Large intestine (tissue), 3 donors: Measurements from ENCODE around the gene AKIRIN2. TPM values are rescaled to one million over a fixed set of nuclear protein-coding genes. Genes with fewer than 3 reads are reported as not detected.
A peak's percentile ranks its signal among the peaks of the same experiment; 100 is the strongest.

ENCODE experiments used
- DNase-seq, 2 donors: peaks; one replicate each; pipeline versions ENCODE4 v3.0.0 to v3.0.0-alpha.2; 2013
- H3K27ac ChIP-seq: one replicate; pipeline ENCODE4 v1.5.1; 2013; ENCODE audit warnings: low read length
- H3K27me3 ChIP-seq: 2 replicates; pipeline ENCODE4 v1.6.1; 2013; ENCODE audit warnings: low read length; ENCODE audit not compliant: control insufficient read depth, insufficient read depth
- H3K36me3 ChIP-seq: 2 replicates; pipeline ENCODE4 v1.6.1; 2013; ENCODE audit warnings: low read length; ENCODE audit not compliant: control insufficient read depth, insufficient read depth
- H3K4me1 ChIP-seq: one replicate; pipeline ENCODE4 v1.6.1; 2013; ENCODE audit warnings: low read length; ENCODE audit not compliant: control insufficient read depth, insufficient read depth
- H3K4me3 ChIP-seq: one replicate; pipeline ENCODE4 v1.5.1; 2013; ENCODE audit warnings: low read length
- H3K9me3 ChIP-seq: one replicate; pipeline ENCODE4 v1.6.1; 2013; ENCODE audit warnings: mild to moderate bottlenecking, low read depth, low read length, moderate library complexity; ENCODE audit not compliant: control insufficient read depth
- WGBS: methylation state at CpG from one replicate; pipeline ENCODE4 v1.1.5; 2013; ENCODE audit warnings: low lambda C conversion rate; ENCODE audit not compliant: insufficient coverage; 5-methylcytosine and 5-hydroxymethylcytosine counted together
- polyA plus RNA-seq: library from polyadenylated mRNA; unstranded; fragments of 120-200 nt; gene quantifications from one replicate; pipeline ENCODE4 v1.2.1, GENCODE V29; 2013

The AKIRIN2 gene
- polyA plus RNA-seq, 1 donor = 60.6 TPM

DNA sequence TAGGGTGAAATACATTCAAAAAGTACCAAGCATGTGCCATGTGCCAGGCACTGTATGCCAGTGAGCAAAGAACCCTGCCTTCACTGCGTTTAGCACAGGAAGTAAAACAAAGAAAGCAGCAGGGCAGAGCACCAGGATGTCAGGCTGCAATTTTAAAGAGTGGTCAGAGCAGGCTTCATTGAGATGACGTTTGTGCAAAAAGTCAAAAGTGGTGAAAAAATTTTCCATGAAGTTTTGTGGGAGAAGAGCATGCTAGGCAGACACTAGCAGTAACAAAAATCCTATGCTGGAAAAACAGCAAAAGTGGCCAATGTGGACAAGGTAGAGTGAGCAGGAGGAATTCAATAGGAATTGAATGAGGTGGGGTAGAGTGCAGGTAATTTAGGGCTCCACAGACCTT is 31.3 kb downstream of the AKIRIN2 start:
- H3K9me3 ChIP-seq = no peaks in the 10 kb centered on the region
- no peak for DNase-seq
- WGBS = 66% methylated on average over 2 of the region's 2 CpGs
- H3K36me3 ChIP-seq = peaks cover 26% of the 10 kb centered on the region
- no peaks in the 10 kb centered on the region for H3K27me3 ChIP-seq
- peaks cover 25% of the 10 kb centered on the region for H3K4me1 ChIP-seq
- H3K4me3 ChIP-seq = no peak overlapping the region
- H3K27ac ChIP-seq = peak overlapping the region; percentile 86

DNA sequence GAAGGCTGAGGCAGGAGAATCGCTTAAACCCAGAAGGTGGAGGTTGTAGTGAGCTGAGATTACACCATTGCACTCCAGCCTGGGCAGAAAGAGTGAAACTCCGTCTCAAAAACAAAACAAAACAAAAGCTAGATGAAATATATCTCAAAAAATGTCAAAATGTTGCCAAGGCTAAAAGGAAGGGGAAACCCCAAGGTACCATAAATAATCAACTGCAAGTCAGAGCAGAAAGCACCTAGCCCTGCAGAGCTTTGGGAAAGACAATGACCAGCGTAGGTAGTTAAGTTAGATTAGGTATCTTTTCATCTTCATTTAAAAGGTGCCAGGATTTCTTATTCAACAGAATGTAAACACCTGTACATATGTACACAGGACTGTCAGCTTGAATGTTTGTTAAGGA is 33.0 kb downstream of the AKIRIN2 start:
- Histone ChIP-seq H3K36me3 (peaks cover 18% of the 10 kb centered on the region), H3K4me3 (no peak overlapping the region), H3K9me3 (no peaks in the 10 kb centered on the region), H3K27me3 (no peaks in the 10 kb centered on the region), H3K4me1 (peaks cover 25% of the 10 kb centered on the region), H3K27ac (no peak overlapping the region)
- no CpG with 5 or more reads among the region's 3 CpGs for WGBS
- no peak for DNase-seq

DNA sequence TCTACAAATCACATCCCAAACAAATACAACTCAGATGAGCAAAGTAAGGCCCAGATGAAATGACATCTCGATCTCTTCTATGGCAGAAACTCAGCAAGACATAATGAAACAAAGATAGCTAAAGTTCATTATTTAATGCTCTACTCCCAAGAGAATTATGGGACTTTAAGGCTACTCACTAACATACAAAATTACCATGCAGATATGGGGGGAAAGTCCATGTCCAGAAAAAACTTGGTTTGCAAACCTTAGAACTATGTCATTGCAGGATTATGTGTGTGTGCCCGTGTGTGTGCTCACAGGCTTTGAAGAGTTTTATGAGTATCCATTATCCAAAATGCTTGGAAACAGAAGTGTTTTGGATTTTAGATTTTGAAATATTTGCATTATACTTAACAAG is 34.0 kb downstream of the AKIRIN2 start:
- Histone ChIP-seq H3K9me3 (no peaks in the 10 kb centered on the region), H3K4me1 (peaks cover 21% of the 10 kb centered on the region), H3K4me3 (no peak overlapping the region), H3K27me3 (no peaks in the 10 kb centered on the region), H3K36me3 (peaks cover 12% of the 10 kb centered on the region), H3K27ac (no peak overlapping the region)
- no CpG with 5 or more reads among the region's 2 CpGs for WGBS
- DNase-seq = peak; percentile 31 to 65

DNA sequence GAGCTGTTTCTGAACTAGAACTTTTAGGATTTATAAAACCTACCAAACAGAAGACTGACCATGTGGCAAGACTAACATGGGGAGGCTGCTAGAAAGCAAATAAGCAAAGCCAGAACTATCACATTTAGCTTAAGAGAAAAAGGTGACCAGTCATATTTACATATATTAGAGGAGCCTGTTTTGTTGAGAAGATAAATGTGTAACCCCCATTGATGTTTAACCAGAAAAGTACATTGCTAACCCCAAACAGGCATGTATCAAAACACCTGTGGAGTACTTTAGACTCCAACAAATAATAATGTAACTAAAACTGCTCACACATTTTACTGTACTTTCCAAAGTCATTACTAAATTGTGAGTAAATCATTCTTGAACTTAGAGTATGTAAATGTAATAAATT is 35.0 kb downstream of the AKIRIN2 start:
- H3K4me3 ChIP-seq = no peak overlapping the region
- H3K27me3 ChIP-seq = no peaks in the 10 kb centered on the region
- H3K36me3 ChIP-seq = peaks cover 12% of the 10 kb centered on the region
- no peak overlapping the region for H3K27ac ChIP-seq
- H3K4me1 ChIP-seq = peaks cover 12% of the 10 kb centered on the region
- no peaks in the 10 kb centered on the region for H3K9me3 ChIP-seq
- no peak for DNase-seq

DNA sequence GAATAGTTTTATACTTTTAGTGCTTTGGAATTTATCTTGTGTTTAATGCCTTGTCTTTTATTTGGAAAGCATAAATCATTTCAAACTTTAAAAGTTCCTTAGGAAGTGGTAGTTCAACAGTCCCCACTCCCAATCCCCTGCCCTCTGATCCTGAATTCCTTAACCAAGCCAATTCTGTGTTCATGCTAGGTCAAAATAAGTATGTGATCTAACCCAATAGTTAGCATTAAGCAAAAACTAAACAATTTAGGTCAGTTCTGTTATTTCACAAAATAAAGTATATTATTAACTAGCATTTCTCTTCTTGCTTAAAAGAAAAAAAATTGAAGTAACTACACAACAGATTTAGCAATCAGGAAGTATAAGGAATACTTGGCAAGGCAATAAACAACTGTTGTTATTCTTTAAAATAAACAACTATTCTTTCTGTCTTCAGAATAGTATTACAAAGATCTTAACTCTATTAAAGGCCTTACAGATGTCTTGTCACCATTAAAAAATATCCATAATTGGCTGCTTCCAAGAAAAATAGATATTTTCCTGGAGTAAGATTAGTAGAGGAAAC is 37.0 kb downstream of the AKIRIN2 start:
- DNase-seq = no peak
- Histone ChIP-seq H3K4me3 (no peak overlapping the region), H3K4me1 (no peaks in the 10 kb centered on the region), H3K36me3 (peaks cover 11% of the 10 kb centered on the region), H3K9me3 (no peaks in the 10 kb centered on the region), H3K27me3 (no peaks in the 10 kb centered on the region), H3K27ac (no peak overlapping the region)

DNA sequence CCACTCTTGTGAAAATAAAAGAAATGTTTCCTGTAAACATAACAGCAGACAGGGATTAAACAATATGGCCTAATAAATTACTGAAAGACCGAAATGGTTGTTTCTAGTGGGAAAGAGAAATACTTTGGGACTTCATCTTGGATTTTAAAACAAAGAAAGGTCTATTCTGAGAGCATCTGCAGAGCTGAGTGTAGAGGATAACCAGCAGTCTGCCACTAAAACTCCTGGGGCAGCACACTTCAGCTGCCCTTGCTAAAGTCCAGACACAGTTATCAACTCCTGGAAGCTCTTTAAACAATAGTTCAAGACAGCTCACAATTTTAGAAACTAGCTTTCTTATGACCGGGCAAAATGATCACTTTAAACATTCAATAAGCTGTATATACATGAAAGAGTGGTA is 38.6 kb downstream of the AKIRIN2 start:
- Histone ChIP-seq H3K9me3 (no peaks in the 10 kb centered on the region), H3K4me1 (no peaks in the 10 kb centered on the region), H3K4me3 (no peak overlapping the region), H3K27me3 (no peaks in the 10 kb centered on the region), H3K36me3 (peaks cover 8% of the 10 kb centered on the region), H3K27ac (peak overlapping the region; percentile 26)
- WGBS = 80% methylated on average over 1 of the region's 2 CpGs
- DNase-seq = peak in 1 of 2 donors; percentile 40

DNA sequence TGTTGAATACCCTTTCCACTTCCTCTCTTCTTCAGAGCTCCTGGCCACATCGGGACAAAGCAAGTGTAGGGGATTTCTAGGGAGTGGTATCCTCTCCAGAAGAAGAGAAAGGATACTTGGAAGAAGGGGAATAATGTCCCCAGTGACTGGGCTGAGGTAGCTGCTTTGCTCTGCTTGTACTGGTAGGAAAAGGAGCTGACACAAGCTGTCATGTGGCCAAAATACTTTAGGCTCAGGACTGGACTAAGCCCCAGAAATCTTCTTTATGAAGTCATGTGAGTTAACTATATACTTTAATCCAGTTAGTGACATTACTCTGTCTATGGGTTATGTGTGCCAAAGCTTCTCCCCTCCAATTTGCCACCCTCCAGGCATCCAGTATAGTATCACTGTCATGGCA is 40.5 kb downstream of the AKIRIN2 start:
- no peak for DNase-seq
- Histone ChIP-seq H3K4me1 (no peaks in the 10 kb centered on the region), H3K36me3 (peaks cover 12% of the 10 kb centered on the region), H3K9me3 (no peaks in the 10 kb centered on the region), H3K4me3 (no peak overlapping the region), H3K27ac (no peak overlapping the region), H3K27me3 (no peaks in the 10 kb centered on the region)
- no CpG with 5 or more reads among the region's 1 CpG for WGBS

DNA sequence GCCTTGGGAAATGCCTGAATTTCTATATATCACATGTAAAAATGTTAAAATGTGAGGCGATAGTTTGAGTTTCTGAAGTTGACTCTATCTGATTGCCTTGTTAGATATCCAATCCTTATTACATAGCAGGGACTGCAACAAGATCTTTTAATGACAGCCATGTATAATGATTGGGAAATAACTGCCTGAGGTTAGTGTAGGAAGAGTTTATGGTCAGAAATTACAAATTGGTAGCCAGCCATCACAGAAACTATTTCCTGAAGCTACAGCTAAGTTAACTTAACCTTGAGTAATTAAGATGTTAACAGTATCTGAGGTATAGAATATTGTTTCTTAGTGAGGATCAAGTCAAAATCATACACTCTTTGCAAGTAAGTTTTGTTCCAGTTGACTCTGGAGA is 41.0 kb downstream of the AKIRIN2 start:
- Histone ChIP-seq H3K27me3 (no peaks in the 10 kb centered on the region), H3K9me3 (no peaks in the 10 kb centered on the region), H3K27ac (no peak overlapping the region), H3K4me3 (no peak overlapping the region), H3K4me1 (no peaks in the 10 kb centered on the region), H3K36me3 (peaks cover 12% of the 10 kb centered on the region)
- DNase-seq = no peak
- WGBS = no CpG with 5 or more reads among the region's 1 CpG

DNA sequence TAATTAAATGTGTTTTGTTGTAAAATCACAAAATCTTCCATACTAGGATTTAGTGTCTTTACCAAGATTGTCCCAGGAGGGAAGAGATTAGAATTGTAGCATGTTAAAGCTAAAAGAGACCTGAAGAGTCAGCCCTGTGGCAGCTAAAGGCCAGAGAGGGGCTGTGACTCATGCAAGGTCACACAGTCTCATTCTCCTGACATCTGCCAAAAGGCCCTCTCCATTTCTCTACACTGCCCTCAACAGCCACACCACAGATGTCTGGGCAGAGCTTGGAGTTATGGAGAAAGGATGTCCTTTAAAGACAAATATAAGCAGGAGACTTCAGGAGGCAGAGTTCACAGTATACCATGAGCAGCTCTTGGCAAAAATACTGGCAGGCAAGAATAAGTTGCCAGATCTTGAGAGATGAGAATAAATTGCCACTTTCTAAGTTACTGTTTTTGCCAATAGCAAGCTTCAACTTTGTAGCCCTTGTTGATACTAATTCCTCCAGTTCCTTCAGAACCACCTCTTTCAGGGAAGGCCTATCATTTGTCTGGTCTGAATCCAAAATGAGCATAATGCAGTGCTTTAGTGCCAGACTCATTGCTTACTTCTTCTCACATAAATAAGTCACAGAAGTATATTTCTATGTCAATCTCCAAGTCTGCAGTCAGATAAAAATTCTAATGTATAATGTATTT is 41.7 kb downstream of the AKIRIN2 start:
- no peak overlapping the region for H3K4me3 ChIP-seq
- DNase-seq = no peak
- no peaks in the 10 kb centered on the region for H3K9me3 ChIP-seq
- H3K27ac ChIP-seq = no peak overlapping the region
- H3K4me1 ChIP-seq = no peaks in the 10 kb centered on the region
- H3K36me3 ChIP-seq = peaks cover 12% of the 10 kb centered on the region
- no peaks in the 10 kb centered on the region for H3K27me3 ChIP-seq

DNA sequence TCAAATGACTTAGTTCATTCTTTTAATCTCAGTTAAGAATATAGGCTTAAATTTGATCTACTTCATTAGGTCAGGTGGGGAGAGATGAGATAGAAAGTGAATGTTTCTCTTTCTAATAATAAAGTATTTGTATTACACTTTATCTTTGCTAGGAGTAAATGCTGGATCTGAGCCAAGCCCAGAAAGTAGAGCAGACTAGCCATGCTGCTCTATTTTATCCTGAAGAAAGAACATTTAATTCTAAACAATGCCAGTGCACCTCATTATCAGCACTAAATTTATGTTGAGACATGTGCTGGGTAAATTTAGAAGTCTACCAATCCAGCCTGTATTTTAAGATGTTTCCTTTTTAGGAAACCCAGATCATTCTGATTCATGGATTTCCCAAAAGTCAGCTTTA is 43.5 kb downstream of the AKIRIN2 start:
- Histone ChIP-seq H3K36me3 (peaks cover 15% of the 10 kb centered on the region), H3K4me3 (no peak overlapping the region), H3K27ac (no peak overlapping the region), H3K4me1 (no peaks in the 10 kb centered on the region), H3K27me3 (no peaks in the 10 kb centered on the region), H3K9me3 (no peaks in the 10 kb centered on the region)
- DNase-seq = no peak

DNA sequence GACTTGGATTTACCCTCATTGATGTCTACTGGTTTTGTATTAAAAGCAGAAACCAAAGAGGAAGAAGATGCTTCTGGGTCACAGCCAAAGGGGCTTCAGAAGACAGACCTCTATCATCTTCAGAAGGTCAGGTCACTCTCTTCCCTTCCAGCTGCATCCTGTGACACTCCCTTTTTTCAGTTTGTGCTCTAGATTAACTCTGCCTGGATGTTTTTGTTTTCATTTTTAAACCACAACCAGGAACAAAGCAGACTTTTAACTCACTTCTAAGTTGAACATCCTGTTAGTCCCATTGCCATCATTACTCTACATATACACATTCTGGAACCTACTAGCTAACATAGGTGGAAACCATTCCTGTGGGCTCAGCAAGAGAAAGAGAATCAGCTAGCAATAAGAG is 45.2 kb downstream of the AKIRIN2 start:
- no peaks in the 10 kb centered on the region for H3K27me3 ChIP-seq
- no peak for DNase-seq
- H3K9me3 ChIP-seq = no peaks in the 10 kb centered on the region
- no peak overlapping the region for H3K27ac ChIP-seq
- H3K4me1 ChIP-seq = no peaks in the 10 kb centered on the region
- H3K36me3 ChIP-seq = peaks cover 15% of the 10 kb centered on the region
- no peak overlapping the region for H3K4me3 ChIP-seq
